Ascending aorta (tissue), 2 donors: ENCODE measurements around the gene CST4. TPM values are rescaled to one million over a fixed set of nuclear protein-coding genes. Genes with fewer than 3 reads are reported as not detected.
"Not testable (repeated sequence)": the region's sequence is repeated elsewhere in the genome, so short reads cannot be mapped to it uniquely, and the experiment has no call there.

Experiments used
- DNase-seq, 2 donors: peaks; one replicate each; pipeline ENCODE4 v3.0.0-alpha.2; 2019; ENCODE audit warnings: low spot score in 2 of 2
- H3K27ac ChIP-seq, 2 donors: fragments of 200-600 bp; sonication (generic); one replicate each; pipeline ENCODE4 v1.5.1; 2016 to 2017; ENCODE audit warnings: mild to moderate bottlenecking in 1 of 2
- H3K27me3 ChIP-seq: fragments of 200-600 bp; sonication (generic); one replicate; pipeline ENCODE4 v1.5.1; 2017
- H3K36me3 ChIP-seq, 2 donors: fragments of 200-600 bp; sonication (generic); one replicate each; pipeline ENCODE4 v1.5.1; 2016
- H3K4me1 ChIP-seq, 2 donors: fragments of 200-600 bp; sonication (generic); one replicate each; pipeline ENCODE4 v1.5.1; 2016 to 2017; ENCODE audit warnings: mild to moderate bottlenecking in 1 of 2
- H3K4me3 ChIP-seq, 2 donors: fragments of 200-600 bp; sonication (generic); one replicate each; pipeline ENCODE4 v1.5.1; 2016 to 2017; ENCODE audit warnings: mild to moderate bottlenecking in 1 of 2
- H3K9me3 ChIP-seq, 2 donors: fragments of 200-600 bp; sonication (generic); one replicate each; pipeline ENCODE4 v1.5.1; 2016
- CTCF ChIP-seq, 3 experiments: fragments of 200-600 bp in 2 of 3; fragments of 450-650 bp in 1 of 3; sonication (generic) in 2 of 3; IDR thresholded peaks; one replicate each; pipeline ENCODE4 v1.5.1; 2016 to 2019; ENCODE audit warnings: antibody characterized with exemption in 3 of 3, mild to moderate bottlenecking in 1 of 3, moderate library complexity in 1 of 3
- intact Hi-C: fragments of 100-400 bp; cut with DNase I; formaldehyde crosslinking; loops from one replicate; pipeline ENCODE4 v1.15.1; 2023
- total RNA-seq: library from RNA; depleted of rRNA; stranded (reverse); fragments of >200 nt; gene quantifications from one replicate; pipeline ENCODE4 v1.1.0, GENCODE V29; 2016

Gene CST4
- total RNA-seq, 1 donor from 2014 or later: not detected

- TF ChIP-seq CTCF (IDR thresholded peaks at IDR 0.05): no peak
- no peak for DNase-seq
- no peaks in the 10 kb centered on the region for H3K36me3 ChIP-seq
- H3K4me3 ChIP-seq: no peak overlapping the region
- no peak overlapping the region for H3K27ac ChIP-seq
- H3K9me3 ChIP-seq: no peaks in the 10 kb centered on the region
- no peaks in the 10 kb centered on the region for H3K4me1 ChIP-seq
- H3K27me3 ChIP-seq: no peaks in the 10 kb centered on the region
- intact Hi-C loops: loop anchor here (5.0 kb wide), 1 partner anchor 331 kb away; no protein-coding TSS in a partner anchor
These were observed 22.6 kb downstream of the CST4 start for GRCh38 chr20:23666189-23666588.

- Histone ChIP-seq H3K27ac (no peak overlapping the region), H3K4me3 (no peak overlapping the region), H3K9me3 (no peaks in the 10 kb centered on the region), H3K4me1 (no peaks in the 10 kb centered on the region), H3K27me3 (no peaks in the 10 kb centered on the region), H3K36me3 (no peaks in the 10 kb centered on the region)
- intact Hi-C loops: loop anchor here (5.0 kb wide), 1 partner anchor 332 kb away; no protein-coding TSS in a partner anchor
- DNase-seq: no peak
- TF ChIP-seq CTCF (IDR thresholded peaks at IDR 0.05): no peak
These were observed 23.9 kb downstream of the CST4 start for GRCh38 chr20:23664954-23665353.

- H3K27ac ChIP-seq, H3K4me1 ChIP-seq, intact Hi-C loops, DNase-seq, H3K9me3 ChIP-seq, H3K4me3 ChIP-seq, H3K27me3 ChIP-seq, H3K36me3 ChIP-seq: not testable (repeated sequence)
These were observed 24.8 kb downstream of the CST4 start for GRCh38 chr20:23664046-23664445.

GRCh38 chr20:23663180-23663579 lies 25.7 kb downstream of the CST4 start:
- H3K27ac ChIP-seq: no peak overlapping the region
- no peaks in the 10 kb centered on the region for H3K9me3 ChIP-seq
- no peaks in the 10 kb centered on the region for H3K36me3 ChIP-seq
- H3K4me3 ChIP-seq: no peak overlapping the region
- intact Hi-C loops: no loop called here
- H3K4me1 ChIP-seq: no peaks in the 10 kb centered on the region
- no peak for DNase-seq
- H3K27me3 ChIP-seq: no peaks in the 10 kb centered on the region
- TF ChIP-seq CTCF (IDR thresholded peaks at IDR 0.05): no peak

- Histone ChIP-seq H3K27me3 (no peaks in the 10 kb centered on the region), H3K4me3 (no peak overlapping the region), H3K27ac (no peak overlapping the region), H3K36me3 (no peaks in the 10 kb centered on the region), H3K9me3 (no peaks in the 10 kb centered on the region), H3K4me1 (no peaks in the 10 kb centered on the region)
- intact Hi-C loops: no loop called here
- TF ChIP-seq CTCF (IDR thresholded peaks at IDR 0.05): no peak
- DNase-seq: no peak
These were observed 26.5 kb downstream of the CST4 start for GRCh38 chr20:23662276-23662870.

- no peaks in the 10 kb centered on the region for H3K27me3 ChIP-seq
- H3K4me1 ChIP-seq: no peaks in the 10 kb centered on the region
- no peaks in the 10 kb centered on the region for H3K9me3 ChIP-seq
- no peaks in the 10 kb centered on the region for H3K36me3 ChIP-seq
- DNase-seq: no peak
- H3K27ac ChIP-seq: no peak overlapping the region
- TF ChIP-seq CTCF (IDR thresholded peaks at IDR 0.05): no peak
- intact Hi-C loops: no loop called here
- no peak overlapping the region for H3K4me3 ChIP-seq
These were observed 27.8 kb downstream of the CST4 start for GRCh38 chr20:23661002-23661429.
